ENCODE measurements around the gene CXCL8. TPM values are rescaled to one million over a fixed set of nuclear protein-coding genes. Genes with fewer than 3 reads are reported as not detected.

The CXCL8 gene
- polyA plus RNA-seq, 1 experiment: 4.3 TPM

DNA sequence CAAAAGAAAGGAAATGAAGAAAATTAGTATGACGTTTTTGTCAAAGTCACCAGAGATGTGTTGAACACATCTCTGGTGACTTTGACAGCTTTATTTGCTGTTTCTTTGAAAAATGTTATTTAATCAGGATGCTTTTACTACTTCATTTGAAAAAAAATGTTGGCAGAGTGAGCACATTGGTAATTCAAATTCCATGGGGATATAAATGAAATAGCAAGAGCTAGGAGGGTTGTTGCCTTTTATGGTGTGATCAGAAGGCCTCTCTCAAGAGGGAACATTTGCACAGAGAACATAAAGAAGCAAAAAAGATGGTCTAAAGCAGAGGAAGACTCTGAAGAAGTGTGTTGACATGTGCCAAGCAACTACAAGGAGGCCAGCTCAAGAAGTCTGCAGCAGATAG, 46.6 kb upstream of the CXCL8 start:
- Histone ChIP-seq H3K27me3 (ENCODE audit: control insufficient read depth, insufficient read depth, low read length) (no peaks in the 10 kb centered on the region), H3K9me3 (ENCODE audit: control insufficient read depth, insufficient read depth, low read length) (no peaks in the 10 kb centered on the region), H3K4me3 (ENCODE audit: low read depth, low read length) (no peak overlapping the region), H3K27ac (ENCODE audit: low read depth, low read length) (no peak overlapping the region)
- CTCF ChIA-PET: interaction anchor here (1.0 to 1.1 kb wide), 2 partner anchors 22 to 441 kb away, joined by 3 read pairs; no protein-coding TSS in a partner anchor
- POLR2A ChIA-PET: no interaction called here
- TF ChIP-seq CTCF (IDR thresholded peaks at IDR 0.05; ENCODE audit: low read depth, low read length): no peak
- DNase-seq (ENCODE audit: low read depth, low spot score): no peak

DNA sequence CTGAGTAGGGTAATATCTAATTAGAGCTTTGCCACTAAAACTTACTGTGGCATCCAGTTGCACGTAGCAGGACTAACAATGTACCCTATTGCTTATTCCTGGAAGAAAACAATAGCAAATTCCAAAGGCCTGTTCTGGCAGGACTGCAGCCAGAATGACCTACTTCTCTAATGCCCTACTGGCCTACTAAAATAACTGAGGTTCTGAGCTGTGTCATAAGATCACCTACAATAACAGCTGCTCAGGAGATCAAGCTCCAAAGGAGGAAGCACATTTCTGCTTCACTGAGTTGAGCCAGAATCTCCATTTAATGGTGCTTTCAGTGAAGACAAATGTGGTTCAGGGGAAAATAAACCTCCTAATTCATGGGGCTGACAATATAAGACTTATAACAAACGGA, 42.2 kb upstream of the CXCL8 start:
- no peak for DNase-seq (ENCODE audit: low read depth, low spot score)
- Histone ChIP-seq H3K9me3 (ENCODE audit: control insufficient read depth, insufficient read depth, low read length) (no peaks in the 10 kb centered on the region), H3K4me3 (ENCODE audit: low read depth, low read length) (no peak overlapping the region), H3K27me3 (ENCODE audit: control insufficient read depth, insufficient read depth, low read length) (no peaks in the 10 kb centered on the region), H3K27ac (ENCODE audit: low read depth, low read length) (no peak overlapping the region)
- TF ChIP-seq CTCF (IDR thresholded peaks at IDR 0.05; ENCODE audit: low read depth, low read length): no peak
- POLR2A ChIA-PET: no interaction called here
- CTCF ChIA-PET: no interaction called here

- no peak overlapping the region for H3K27ac ChIP-seq (ENCODE audit: low read depth, low read length)
- ChIA-PET POLR2A (no interaction called here), CTCF (no interaction called here)
- no peaks in the 10 kb centered on the region for H3K9me3 ChIP-seq (ENCODE audit: control insufficient read depth, insufficient read depth, low read length)
- DNase-seq (ENCODE audit: low read depth, low spot score): no peak
- TF ChIP-seq CTCF (IDR thresholded peaks at IDR 0.05; ENCODE audit: low read depth, low read length): no peak
- no peaks in the 10 kb centered on the region for H3K27me3 ChIP-seq (ENCODE audit: control insufficient read depth, insufficient read depth, low read length)
- no peak overlapping the region for H3K4me3 ChIP-seq (ENCODE audit: low read depth, low read length)
Observed at GRCh38 chr4:73701116-73701515, 39.3 kb upstream of the CXCL8 start.

DNA sequence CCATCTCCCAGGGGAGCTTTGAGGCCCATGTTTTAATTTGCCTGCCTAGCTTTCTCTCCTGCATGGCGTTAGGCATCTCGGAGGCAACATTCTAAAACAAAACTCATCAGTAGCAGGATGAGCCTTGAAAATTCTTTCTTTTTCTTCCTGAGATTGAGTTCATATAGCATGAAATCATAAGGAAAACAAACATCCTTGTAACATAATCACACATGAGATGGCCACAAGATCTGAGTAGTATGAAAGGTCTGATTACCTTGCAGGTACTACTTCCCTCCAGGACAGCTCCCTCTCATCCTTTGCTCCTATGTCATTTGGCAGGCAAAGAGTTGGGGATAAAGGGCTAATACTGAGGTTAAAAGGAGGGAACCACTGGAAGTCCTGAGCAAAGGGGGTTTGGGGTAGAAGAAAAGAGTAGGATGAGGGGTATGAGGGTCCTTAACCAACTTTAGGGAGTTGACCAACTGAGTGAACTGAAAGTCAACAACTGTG, 37.5 kb upstream of the CXCL8 start:
- Histone ChIP-seq H3K27me3 (ENCODE audit: control insufficient read depth, insufficient read depth, low read length) (no peaks in the 10 kb centered on the region), H3K9me3 (ENCODE audit: control insufficient read depth, insufficient read depth, low read length) (no peaks in the 10 kb centered on the region), H3K27ac (ENCODE audit: low read depth, low read length) (no peak overlapping the region), H3K4me3 (ENCODE audit: low read depth, low read length) (no peak overlapping the region)
- no peak for TF ChIP-seq CTCF (IDR thresholded peaks at IDR 0.05; ENCODE audit: low read depth, low read length)
- ChIA-PET POLR2A (no interaction called here), CTCF (interaction anchor here (0.6 to 1.0 kb wide), 2 partner anchors 26 to 41 kb away, joined by 3 read pairs; no protein-coding TSS in a partner anchor)
- no peak for DNase-seq (ENCODE audit: low read depth, low spot score)

DNA sequence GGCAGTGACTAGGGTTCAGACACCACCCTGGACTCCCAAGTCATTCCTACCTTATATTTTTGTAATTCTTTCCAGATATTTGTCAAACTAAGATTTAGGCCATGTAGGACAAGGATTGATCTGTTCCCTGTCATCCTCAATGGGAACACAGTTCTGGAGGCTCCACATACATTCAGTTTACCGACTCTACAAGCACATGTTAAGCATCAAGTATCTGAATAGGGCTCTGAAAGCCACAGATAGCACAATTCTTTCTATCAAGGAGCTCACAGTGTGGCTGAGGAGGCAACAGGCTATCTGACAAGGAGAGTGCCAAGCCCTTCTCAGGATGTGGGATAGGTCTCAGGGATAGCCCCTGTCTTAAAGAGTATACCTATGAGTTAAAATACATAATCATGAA, 37.0 kb upstream of the CXCL8 start:
- Histone ChIP-seq H3K27me3 (ENCODE audit: control insufficient read depth, insufficient read depth, low read length) (no peaks in the 10 kb centered on the region), H3K4me3 (ENCODE audit: low read depth, low read length) (no peak overlapping the region), H3K9me3 (ENCODE audit: control insufficient read depth, insufficient read depth, low read length) (no peaks in the 10 kb centered on the region), H3K27ac (ENCODE audit: low read depth, low read length) (no peak overlapping the region)
- ChIA-PET POLR2A (interaction anchor here (1.7 kb wide), 1 partner anchor 12 kb away, joined by 6 read pairs; no protein-coding TSS in a partner anchor), CTCF (no interaction called here)
- no peak for TF ChIP-seq CTCF (IDR thresholded peaks at IDR 0.05; ENCODE audit: low read depth, low read length)
- no peak for DNase-seq (ENCODE audit: low read depth, low spot score)
